GM23248 (cell line): ENCODE data around the gene AIPL1.

Source experiments
- EZH2 ChIP-seq: fragments of 200-600 bp; sonication (generic); IDR thresholded peaks from 2 replicates; pipeline ENCODE4 v1.6.1; 2018; ENCODE audit warnings: antibody characterized with exemption, mild to moderate bottlenecking; ENCODE audit not compliant: insufficient read depth, poor library complexity, severe bottlenecking
- EZH2phosphoT487 ChIP-seq: fragments of 200-600 bp; sonication (generic); IDR thresholded peaks from 2 replicates; pipeline ENCODE4 v1.6.1; 2018; ENCODE audit warnings: antibody characterized with exemption, moderate library complexity, mild to moderate bottlenecking, low read depth; ENCODE audit not compliant: insufficient read depth

DNA sequence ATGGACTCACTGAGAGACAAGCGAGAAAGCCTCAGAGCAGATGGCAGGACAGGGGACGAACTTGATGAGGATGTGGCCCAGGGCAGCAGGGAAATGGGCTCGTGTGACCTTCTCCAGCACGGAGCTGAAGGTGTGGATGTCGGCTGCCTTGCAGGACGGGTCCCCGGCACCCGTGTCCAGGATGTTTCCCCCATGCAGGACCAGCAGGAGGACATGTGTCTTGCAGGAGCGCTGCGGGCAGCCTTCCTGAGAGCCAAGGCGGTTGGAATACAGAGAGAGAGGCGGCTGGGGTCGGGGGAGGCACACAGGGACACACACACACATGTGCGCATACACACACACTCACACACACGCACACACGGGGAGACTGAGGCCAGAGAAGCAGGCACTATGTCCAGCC is 48.6 kb upstream of the AIPL1 start:
- no peak for TF ChIP-seq EZH2
- TF ChIP-seq EZH2phosphoT487 = no peak
